K562 (cell line): ENCODE measurements around the gene TEX54. TPM values are rescaled to one million over a fixed set of nuclear protein-coding genes. Genes with fewer than 3 reads are reported as not detected.
A peak's percentile ranks its signal among the peaks of the same experiment; 100 is the strongest.

Experiments
- CEBPZ ChIP-seq: fragments of 150-350 bp; IDR thresholded peaks from 2 replicates; pipeline ENCODE4 v1.6.1; 2014; ENCODE audit warnings: low read depth, mild to moderate bottlenecking, low read length, borderline replicate concordance
- HMG20B ChIP-seq: fragments of 250-450 bp; sonication (Bioruptor Pico); IDR thresholded peaks from 2 replicates; pipeline ENCODE4 v1.5.0; 2021; ENCODE audit warnings: mild to moderate bottlenecking
- LCOR ChIP-seq: sonication (generic); formaldehyde crosslinking; IDR thresholded peaks from 2 replicates; pipeline ENCODE4 v1.8.0; 2022; ENCODE audit warnings: mild to moderate bottlenecking, missing genetic modification reagents
- PKNOX1 ChIP-seq: fragments of 450-650 bp; IDR thresholded peaks from 2 replicates; pipeline ENCODE4 v1.6.1; 2016
- POLR3G ChIP-seq: IDR thresholded peaks from 2 replicates; pipeline ENCODE4 v1.6.1; 2011; ENCODE audit not compliant: insufficient read length, insufficient replicate concordance; ENCODE audit errors: extremely low read depth
- POU5F1 ChIP-seq: fragments of 150-350 bp; IDR thresholded peaks from 2 replicates; pipeline ENCODE4 v1.6.1; 2014; ENCODE audit warnings: borderline replicate concordance, low read length, low read depth, mild to moderate bottlenecking; ENCODE audit not compliant: partially characterized antibody
- RBM17 ChIP-seq: fragments of 200-400 bp; formaldehyde crosslinking; IDR thresholded peaks from 2 replicates; pipeline ENCODE4 v1.6.1; 2017; ENCODE audit warnings: low read depth, mild to moderate bottlenecking, low read length, borderline replicate concordance
- SIRT6 ChIP-seq: IDR thresholded peaks from one replicate; pipeline ENCODE4 v1.6.1; 2012; ENCODE audit warnings: low read depth, mild to moderate bottlenecking, control low read depth, inconsistent platforms, low read length, moderate library complexity
- SMAD1 ChIP-seq: fragments of 150-350 bp; IDR thresholded peaks from 2 replicates; pipeline ENCODE4 v1.6.1; 2014; ENCODE audit warnings: low read length, low read depth; ENCODE audit not compliant: partially characterized antibody
- SNAPC5 ChIP-seq: fragments of 250-450 bp; sonication (Bioruptor Pico); IDR thresholded peaks from 2 replicates; pipeline ENCODE4 v1.8.0; 2021; ENCODE audit warnings: moderate library complexity, mild to moderate bottlenecking, inconsistent platforms
- TAF15 ChIP-seq: fragments of 200-400 bp; formaldehyde crosslinking; IDR thresholded peaks from 2 replicates; pipeline ENCODE4 v1.6.1; 2017; ENCODE audit warnings: mild to moderate bottlenecking, low read depth, low read length, moderate library complexity
- TAL1 ChIP-seq: fragments of 450-650 bp; IDR thresholded peaks from 2 replicates; pipeline ENCODE4 v1.6.1; 2016; ENCODE audit warnings: mild to moderate bottlenecking
- TOE1 ChIP-seq, 2 experiments: fragments of 450-650 bp in 1 of 2; sonication (generic) in 1 of 2; formaldehyde crosslinking in 1 of 2; IDR thresholded peaks; 2 replicates each; pipeline versions ENCODE4 v1.7.1 to v1.8.0; 2016 to 2022; ENCODE audit warnings: borderline replicate concordance in 2 of 2, mild to moderate bottlenecking in 2 of 2, antibody characterized with exemption in 1 of 2, inconsistent platforms in 1 of 2, low read depth in 1 of 2, missing genetic modification reagents in 1 of 2, moderate library complexity in 1 of 2
- ZBTB1 ChIP-seq: sonication (generic); formaldehyde crosslinking; IDR thresholded peaks from 2 replicates; pipeline ENCODE4 v1.8.1; 2023; ENCODE audit warnings: missing genetic modification reagents, low read depth, mild to moderate bottlenecking, borderline replicate concordance
- ZKSCAN1 ChIP-seq: fragments of 150-350 bp; IDR thresholded peaks from 2 replicates; pipeline ENCODE4 v1.6.1; 2016; ENCODE audit warnings: low read depth, low read length
- ZNF609 ChIP-seq: sonication (generic); formaldehyde crosslinking; IDR thresholded peaks from 2 replicates; pipeline ENCODE4 v1.8.1; 2023; ENCODE audit warnings: missing genetic modification reagents, mild to moderate bottlenecking, borderline replicate concordance
- polyA plus RNA-seq, 8 experiments: library from polyadenylated mRNA; depleted of rRNA in 4 of 8; stranded (reverse) in 5 of 8; unstranded in 3 of 8; fragments of >200 nt; fragmentation: Nextera tagmentation in 2 of 8; fragmentation: Illumina TruSeq in 1 of 8; extraction: Ambion mirVana in 2 of 8; extraction: Trizol in 1 of 8; gene quantifications; 2 replicates each; pipeline versions ENCODE4 v1.2.1 to v1.2.3, GENCODE V29; 2011 to 2014; ENCODE audit warnings: inconsistent platforms in 1 of 8, missing spikeins in 1 of 8
- total RNA-seq, 7 experiments: library from RNA; depleted of rRNA in 6 of 7; stranded (reverse); fragments of >200 nt in 6 of 7; fragmentation: Illumina TruSeq in 2 of 7; extraction: Trizol in 2 of 7; gene quantifications; 2 replicates each; pipeline versions ENCODE4 v1.2.1 to v1.2.3, GENCODE V29; 2011 to 2021; ENCODE audit warnings: low replicate concordance in 1 of 7

The TEX54 gene
- total and polyA plus RNA-seq, 9 of the 15 experiments (the other 6 are each of a cell fraction or from before 2014, with no cell fraction given), result not detected

GRCh38 chr11:62880803-62881578 is 48.4 kb upstream of the TEX54 start, which contains the start of gene SLC3A2 (continued):
- TF ChIP-seq ZKSCAN1, result no peak; the same call in 1 of the 2 replicates
- no peak for TF ChIP-seq PKNOX1
- peak; percentile 96 for TF ChIP-seq SMAD1
- TF ChIP-seq SNAPC5 (CRISPR knock-in tag), result no peak
- TF ChIP-seq ZBTB1 (CRISPR knock-in tag), result peak; percentile 67; the same call in 1 of the 2 replicates
- no peak for TF ChIP-seq HMG20B (CRISPR knock-in tag)
- TF ChIP-seq TAL1, result no peak
- TF ChIP-seq POU5F1, result no peak
- no peak for TF ChIP-seq CEBPZ
- no peak; the same call in 1 of the 2 replicates for TF ChIP-seq TOE1 (IDR thresholded peaks at IDR 0.05; ENCODE audit: borderline replicate concordance)
- peak; percentile 81; the same call in 1 of the 2 replicates for TF ChIP-seq TOE1 (CRISPR knock-in tag; IDR thresholded peaks at IDR 0.05; ENCODE audit: borderline replicate concordance, low read depth)
- no peak for TF ChIP-seq POLR3G
- TF ChIP-seq RBM17, result no peak
- TF ChIP-seq SIRT6, result peak; percentile 79
- no peak for TF ChIP-seq ZNF609
- peak; percentile 43; the same call in 1 of the 2 replicates for TF ChIP-seq LCOR (CRISPR knock-in tag)
- no peak for TF ChIP-seq TAF15
